Right hindlimb (tissue), 1 donor: ENCODE data around the gene SYCP2.

Experiments used
- DNase-seq: peaks from one replicate; pipeline ENCODE4 v3.0.0-alpha.2; 2018

Gene SYCP2

GRCh38 chr20:59835057-59835447, 98.4 kb downstream of the SYCP2 start:
- peak; percentile 26 for DNase-seq

GRCh38 chr20:59832406-59833363, 100.8 kb downstream of the SYCP2 start:
- no peak for DNase-seq

GRCh38 chr20:59831916-59832270, 101.5 kb downstream of the SYCP2 start:
- DNase-seq: peak; percentile 73

- DNase-seq: peak; percentile 41
Measured at GRCh38 chr20:59831024-59831915, 102.2 kb downstream of the SYCP2 start.

GRCh38 chr20:59830665-59831023, 102.8 kb downstream of the SYCP2 start:
- DNase-seq: no peak

GRCh38 chr20:59829786-59830664, 103.4 kb downstream of the SYCP2 start:
- DNase-seq: no peak

GRCh38 chr20:59829054-59829785, 104.2 kb downstream of the SYCP2 start:
- DNase-seq: no peak

GRCh38 chr20:59828125-59829053, 105.0 kb downstream of the SYCP2 start:
- no peak for DNase-seq

GRCh38 chr20:59827138-59828056, 106.0 kb downstream of the SYCP2 start:
- DNase-seq: no peak

- DNase-seq: peak; percentile 68
Measured at GRCh38 chr20:59825944-59826759, 107.3 kb downstream of the SYCP2 start.

- DNase-seq: no peak
Measured at GRCh38 chr20:59825563-59825920, 107.9 kb downstream of the SYCP2 start.

GRCh38 chr20:59824711-59825562, 108.5 kb downstream of the SYCP2 start:
- no peak for DNase-seq

- no peak for DNase-seq
Measured at GRCh38 chr20:59823491-59824259, 109.8 kb downstream of the SYCP2 start.

GRCh38 chr20:59823030-59823423, 110.4 kb downstream of the SYCP2 start:
- no peak for DNase-seq

- DNase-seq: no peak
Measured at GRCh38 chr20:59822291-59823029, 111.0 kb downstream of the SYCP2 start.

GRCh38 chr20:59821788-59822187, 111.6 kb downstream of the SYCP2 start:
- DNase-seq: no peak
